GM18498 (cell line): ENCODE measurements around the gene BCL6B.
"Not testable (repeated sequence)": the region's sequence is repeated elsewhere in the genome, so short reads cannot be mapped to it uniquely, and the experiment has no call there.

Source experiments
- ATAC-seq: cut with Tn5 transposase; IDR thresholded peaks from one replicate; pipeline ENCODE4 v1.9.1; 2021; ENCODE audit warnings: mild to moderate bottlenecking, moderate library complexity; ENCODE audit not compliant: unreplicated experiment

Gene BCL6B

GRCh38 chr17:7026471-7027115 is 3.7 kb downstream of the BCL6B start:
- ATAC-seq, result no peak

GRCh38 chr17:7027335-7027734 is 4.5 kb downstream of the BCL6B start:
- no peak for ATAC-seq

GRCh38 chr17:7029096-7029495 is 6.2 kb downstream of the BCL6B start:
- no peak for ATAC-seq

- no peak for ATAC-seq
Observed at GRCh38 chr17:7029659-7030058, 6.8 kb downstream of the BCL6B start.

GRCh38 chr17:7034955-7035590 is 12.2 kb downstream of the BCL6B start:
- peak; percentile 25 for ATAC-seq

GRCh38 chr17:7035591-7036368 is 12.9 kb downstream of the BCL6B start, which contains the start of gene SLC16A13:
TSS of gene SLC16A13 (plus strand) at chr17:7036015. CDS start at chr17:7036383, 368 bp downstream.
- peak; percentile 87 for ATAC-seq

- ATAC-seq, result no peak
Observed at GRCh38 chr17:7038025-7038862, 15.4 kb downstream of the BCL6B start.

GRCh38 chr17:7039832-7040231 is 17.0 kb downstream of the BCL6B start:
- no peak for ATAC-seq

- ATAC-seq, result no peak
Observed at GRCh38 chr17:7041607-7042500, 19.0 kb downstream of the BCL6B start.

- no peak for ATAC-seq
Observed at GRCh38 chr17:7042501-7043181, 19.8 kb downstream of the BCL6B start.

- no peak for ATAC-seq
Observed at GRCh38 chr17:7043182-7043496, 20.3 kb downstream of the BCL6B start.

- no peak for ATAC-seq
Observed at GRCh38 chr17:7043497-7044198, 20.8 kb downstream of the BCL6B start, which contains the start of gene SLC16A11. TSS of gene SLC16A11 (minus strand) at chr17:7044092. CDS start at chr17:7043513, 579 bp downstream.

GRCh38 chr17:7045492-7046126 is 22.8 kb downstream of the BCL6B start:
- ATAC-seq, result no peak

GRCh38 chr17:7046127-7046724 is 23.4 kb downstream of the BCL6B start:
- ATAC-seq, result no peak

GRCh38 chr17:7046725-7047397 is 24.0 kb downstream of the BCL6B start:
- ATAC-seq, result not testable (repeated sequence)

- no peak for ATAC-seq
Observed at GRCh38 chr17:7047566-7047965, 24.7 kb downstream of the BCL6B start.

- no peak for ATAC-seq
Observed at GRCh38 chr17:7048968-7049367, 26.1 kb downstream of the BCL6B start.
